Muscle layer of duodenum (tissue), 2 donors: ENCODE results near the gene ASCL3.
"Not testable (repeated sequence)": the region's sequence is repeated elsewhere in the genome, so short reads cannot be mapped to it uniquely, and the experiment has no call there.

ENCODE experiments used
- H3K27ac ChIP-seq: one replicate; pipeline ENCODE4 v1.7.0; 2013; ENCODE audit warnings: mild to moderate bottlenecking, low read length
- H3K27me3 ChIP-seq: one replicate; pipeline ENCODE4 v1.7.0; 2013; ENCODE audit warnings: low read depth, mild to moderate bottlenecking, control low read depth, low read length
- H3K36me3 ChIP-seq, 2 donors: one replicate each; pipeline ENCODE4 v1.7.0; 2013; ENCODE audit warnings: low read length in 2 of 2, control low read depth in 1 of 2, mild to moderate bottlenecking in 1 of 2; ENCODE audit not compliant: insufficient read depth in 2 of 2, control insufficient read depth in 1 of 2
- H3K4me1 ChIP-seq, 2 donors: one replicate each; pipeline ENCODE4 v1.7.0; 2013; ENCODE audit warnings: low read length in 2 of 2, mild to moderate bottlenecking in 2 of 2, control low read depth in 1 of 2, moderate library complexity in 1 of 2; ENCODE audit not compliant: insufficient read depth in 2 of 2, control insufficient read depth in 1 of 2
- H3K4me3 ChIP-seq, 2 donors: one replicate each; pipeline ENCODE4 v1.7.0; 2013; ENCODE audit warnings: low read length in 2 of 2, low read depth in 1 of 2, mild to moderate bottlenecking in 1 of 2
- H3K9me3 ChIP-seq, 2 donors: one replicate each; pipeline ENCODE4 v1.7.0; 2013; ENCODE audit warnings: low read length in 2 of 2, control low read depth in 1 of 2, mild to moderate bottlenecking in 1 of 2; ENCODE audit not compliant: control insufficient read depth in 1 of 2
- donor health status: healthy.

The ASCL3 gene

DNA sequence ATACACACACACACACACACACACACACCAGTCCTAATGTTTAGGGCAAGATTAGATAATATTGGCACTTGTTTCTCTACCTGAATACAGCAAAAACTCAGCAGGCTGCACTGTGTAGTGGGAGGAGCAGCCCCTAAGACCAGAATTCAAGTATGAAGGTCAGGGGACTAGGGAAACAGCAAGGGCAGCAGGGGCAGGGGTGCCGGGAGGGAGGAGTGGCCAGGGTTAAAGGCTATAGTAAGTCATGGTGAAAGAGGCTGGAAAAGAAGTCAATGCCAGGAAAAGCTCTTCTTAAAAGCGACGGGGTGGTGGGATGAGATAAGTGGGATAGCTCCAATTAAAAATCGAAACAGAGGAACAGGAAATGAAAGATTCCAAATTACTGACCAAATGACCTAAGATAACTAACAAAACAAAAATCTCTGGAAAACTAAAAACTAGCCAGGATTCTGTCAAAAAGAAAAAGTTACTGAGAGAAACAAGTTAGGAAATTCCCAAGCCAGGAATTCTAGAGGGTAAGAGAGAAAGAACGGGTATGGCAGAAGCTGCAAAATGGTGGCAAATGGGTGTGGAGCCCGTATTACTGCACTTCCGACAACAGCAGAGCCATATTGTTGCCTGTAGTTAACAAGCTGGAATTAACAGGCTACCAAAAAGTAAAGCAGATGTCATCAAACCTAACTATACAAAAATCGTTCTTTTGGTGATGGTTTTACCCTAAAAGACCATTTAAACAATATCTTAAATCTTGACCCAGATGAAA is 1.3 kb downstream of the ASCL3 start:
- no peaks in the 10 kb centered on the region for H3K36me3 ChIP-seq
- no peak overlapping the region for H3K27ac ChIP-seq
- H3K4me1 ChIP-seq = no peaks in the 10 kb centered on the region
- H3K27me3 ChIP-seq = no peaks in the 10 kb centered on the region
- H3K9me3 ChIP-seq = no peaks in the 10 kb centered on the region
- no peak overlapping the region for H3K4me3 ChIP-seq

DNA sequence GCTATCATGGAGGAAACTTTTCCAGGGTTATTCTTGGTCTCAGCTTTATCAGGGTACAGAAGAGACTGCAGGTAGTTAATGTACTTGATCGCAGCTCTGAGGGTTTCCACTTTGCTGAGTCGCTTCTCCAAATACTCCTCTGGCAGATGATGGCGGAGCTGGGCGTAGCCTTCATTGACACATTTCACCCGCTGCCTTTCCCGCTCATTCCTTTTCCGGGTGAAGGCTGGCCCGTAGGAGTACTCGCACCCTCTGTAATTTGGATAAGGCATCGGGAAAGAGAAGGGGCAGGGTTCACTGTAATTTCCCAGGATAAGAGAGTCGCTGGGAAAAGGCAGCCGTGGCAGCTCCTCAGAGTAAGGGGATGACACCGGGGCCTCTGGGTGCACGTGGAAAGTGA is 5.2 kb downstream of the ASCL3 start:
- Histone ChIP-seq H3K27ac (no peak overlapping the region), H3K4me1 (no peaks in the 10 kb centered on the region)

DNA sequence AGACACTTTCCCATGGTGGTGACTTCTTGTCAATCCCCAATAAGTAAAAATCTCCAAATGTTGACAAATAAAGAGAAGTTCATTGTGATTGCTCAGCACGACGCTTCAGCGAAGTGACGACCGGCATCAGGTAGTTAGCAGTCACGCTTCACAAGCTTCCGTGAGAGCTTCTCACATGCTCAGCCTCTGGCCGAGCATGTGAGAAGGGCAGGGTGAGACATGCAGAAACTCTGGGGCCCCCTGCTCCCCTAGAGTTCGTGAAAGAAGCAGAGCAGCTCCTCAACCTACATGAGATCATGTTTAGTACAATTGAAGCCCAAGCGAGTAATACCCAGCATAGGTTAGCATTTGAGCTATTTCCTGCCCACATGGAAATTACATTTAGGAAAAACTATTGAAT is 5.7 kb downstream of the ASCL3 start:
- H3K4me1 ChIP-seq = no peaks in the 10 kb centered on the region
- no peaks in the 10 kb centered on the region for H3K9me3 ChIP-seq
- no peak overlapping the region for H3K27ac ChIP-seq
- no peaks in the 10 kb centered on the region for H3K27me3 ChIP-seq
- no peak overlapping the region for H3K4me3 ChIP-seq
- H3K36me3 ChIP-seq = no peaks in the 10 kb centered on the region

More for the DNA sequence above, 5.2 kb downstream of the ASCL3 start:
- Histone ChIP-seq H3K36me3 (no peaks in the 10 kb centered on the region), H3K27me3 (no peaks in the 10 kb centered on the region), H3K4me3 (no peak overlapping the region), H3K9me3 (no peaks in the 10 kb centered on the region)

DNA sequence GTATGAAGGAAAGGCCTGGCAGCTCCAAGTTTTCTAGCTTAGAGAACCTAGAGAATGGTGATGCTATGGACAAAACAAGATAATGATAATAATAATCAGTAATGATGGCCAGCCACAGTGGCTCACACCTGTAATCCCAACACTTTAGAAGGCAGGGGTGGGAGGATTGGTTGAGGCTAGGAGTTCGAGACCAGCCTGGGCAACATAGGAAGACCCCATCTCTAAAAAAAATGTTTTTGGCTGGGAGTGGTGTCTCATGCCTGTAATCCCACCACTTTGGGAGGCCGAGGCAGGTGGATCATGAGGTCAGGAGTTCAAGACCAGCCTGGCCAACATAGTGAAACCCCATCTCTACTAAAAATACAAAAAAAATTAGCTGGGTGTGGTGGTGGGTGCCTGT is 7.0 kb downstream of the ASCL3 start:
- not testable (repeated sequence) for H3K4me1 ChIP-seq, H3K9me3 ChIP-seq, H3K36me3 ChIP-seq, H3K27me3 ChIP-seq, H3K4me3 ChIP-seq, H3K27ac ChIP-seq

DNA sequence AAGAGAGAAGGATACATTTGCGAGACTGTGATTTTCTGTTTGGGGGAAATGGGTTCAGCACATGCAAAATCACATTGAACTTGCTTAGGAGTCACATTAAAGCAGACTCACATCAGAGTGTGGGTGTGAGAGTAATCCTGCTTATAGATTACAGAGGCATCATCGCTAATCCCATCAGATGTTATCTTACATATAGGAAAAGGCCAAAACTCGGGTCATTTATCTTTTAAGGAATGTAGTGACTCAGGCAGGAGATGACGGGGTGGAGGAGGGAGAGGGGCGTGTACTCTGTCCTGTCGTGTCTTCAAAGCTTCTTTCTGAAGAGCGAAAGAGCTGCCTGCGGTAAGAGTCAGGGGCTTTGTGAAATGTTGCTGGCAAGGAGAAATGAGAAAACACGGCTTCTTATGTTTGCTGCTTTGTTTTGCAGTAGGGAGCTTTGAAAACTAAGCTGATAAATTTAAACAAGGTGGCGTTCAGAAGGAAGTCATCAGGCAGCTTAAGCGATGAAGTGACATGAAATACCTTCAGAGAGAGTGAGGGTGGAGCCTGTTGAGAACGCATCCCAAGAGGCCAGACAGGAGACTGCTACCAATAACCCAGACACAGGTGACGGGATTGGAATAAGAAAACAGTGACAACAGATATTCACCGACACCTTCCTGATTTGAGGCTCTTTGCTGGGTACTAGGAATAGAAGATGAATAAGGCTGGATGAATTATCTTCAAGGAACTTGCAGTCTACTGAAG is 7.9 kb downstream of the ASCL3 start:
- H3K27ac ChIP-seq = no peak overlapping the region
- no peak overlapping the region for H3K4me3 ChIP-seq
- H3K4me1 ChIP-seq = no peaks in the 10 kb centered on the region
- H3K27me3 ChIP-seq = no peaks in the 10 kb centered on the region
- H3K9me3 ChIP-seq = no peaks in the 10 kb centered on the region
- H3K36me3 ChIP-seq = no peaks in the 10 kb centered on the region

DNA sequence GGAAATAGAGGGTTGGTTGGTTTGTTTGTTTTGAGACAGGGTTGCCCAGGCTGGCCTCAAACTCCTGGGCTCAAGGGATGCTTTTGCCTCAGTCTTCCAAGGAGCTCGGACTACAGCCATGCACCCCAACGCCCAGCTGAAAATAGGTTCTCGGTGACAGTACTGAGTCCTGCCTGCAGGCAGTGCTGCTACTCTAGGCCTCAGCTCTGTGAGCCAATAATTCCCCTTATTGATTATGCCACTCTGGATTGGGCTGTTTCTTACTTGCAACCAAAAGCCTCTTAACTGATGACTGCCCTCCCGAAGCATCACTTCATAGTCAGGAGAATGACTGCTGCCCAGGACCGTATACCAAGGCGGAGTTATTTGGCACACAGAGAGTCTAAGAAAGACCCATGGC is 8.9 kb downstream of the ASCL3 start:
- Histone ChIP-seq H3K27ac (no peak overlapping the region), H3K27me3 (no peaks in the 10 kb centered on the region), H3K4me3 (no peak overlapping the region), H3K4me1 (no peaks in the 10 kb centered on the region), H3K9me3 (no peaks in the 10 kb centered on the region), H3K36me3 (no peaks in the 10 kb centered on the region)

DNA sequence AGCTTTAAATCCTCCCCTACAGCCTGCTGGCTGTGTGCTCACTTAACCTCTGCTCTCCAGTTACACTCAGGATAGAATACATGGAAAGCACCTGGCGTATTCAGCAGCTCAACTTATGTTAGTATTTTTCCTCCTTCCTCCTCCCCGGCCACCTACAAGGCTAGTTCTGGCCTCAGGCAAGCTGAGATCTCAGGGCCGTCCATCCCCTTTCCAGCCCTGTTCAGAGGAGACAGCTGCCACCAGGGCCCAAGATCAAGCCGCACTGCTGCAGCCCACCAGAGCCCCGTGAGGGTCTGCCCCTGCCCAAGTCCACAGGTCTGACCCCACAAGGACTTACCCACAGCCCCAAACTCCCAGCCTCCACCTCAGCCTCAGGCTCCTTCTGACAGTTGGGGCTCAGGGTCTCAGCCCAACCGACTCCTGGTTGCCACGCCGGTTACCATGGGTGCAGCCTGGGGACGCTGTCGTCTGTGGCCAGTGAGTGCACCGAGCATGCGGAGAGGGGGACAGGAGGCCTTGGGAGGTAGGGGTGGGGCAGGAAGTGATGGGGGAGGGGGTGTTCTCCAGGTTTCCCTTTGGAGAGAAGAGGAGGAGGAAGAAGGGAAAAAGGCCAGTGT is 10.1 kb downstream of the ASCL3 start, which contains the start of gene C11orf16:
TSS of gene C11orf16 (minus strand) at position 384 of the 617 bp plus-strand sequence. CDS start 639 bp downstream, outside the sequence.
- Histone ChIP-seq H3K4me3 (no peak within 1 kb of the TSS), H3K27me3 (no peaks in the 10 kb centered on the region), H3K4me1 (no peaks in the 10 kb centered on the region), H3K36me3 (no peaks in the 10 kb centered on the region), H3K27ac (no peak within 1 kb of the TSS), H3K9me3 (no peaks in the 10 kb centered on the region)

DNA sequence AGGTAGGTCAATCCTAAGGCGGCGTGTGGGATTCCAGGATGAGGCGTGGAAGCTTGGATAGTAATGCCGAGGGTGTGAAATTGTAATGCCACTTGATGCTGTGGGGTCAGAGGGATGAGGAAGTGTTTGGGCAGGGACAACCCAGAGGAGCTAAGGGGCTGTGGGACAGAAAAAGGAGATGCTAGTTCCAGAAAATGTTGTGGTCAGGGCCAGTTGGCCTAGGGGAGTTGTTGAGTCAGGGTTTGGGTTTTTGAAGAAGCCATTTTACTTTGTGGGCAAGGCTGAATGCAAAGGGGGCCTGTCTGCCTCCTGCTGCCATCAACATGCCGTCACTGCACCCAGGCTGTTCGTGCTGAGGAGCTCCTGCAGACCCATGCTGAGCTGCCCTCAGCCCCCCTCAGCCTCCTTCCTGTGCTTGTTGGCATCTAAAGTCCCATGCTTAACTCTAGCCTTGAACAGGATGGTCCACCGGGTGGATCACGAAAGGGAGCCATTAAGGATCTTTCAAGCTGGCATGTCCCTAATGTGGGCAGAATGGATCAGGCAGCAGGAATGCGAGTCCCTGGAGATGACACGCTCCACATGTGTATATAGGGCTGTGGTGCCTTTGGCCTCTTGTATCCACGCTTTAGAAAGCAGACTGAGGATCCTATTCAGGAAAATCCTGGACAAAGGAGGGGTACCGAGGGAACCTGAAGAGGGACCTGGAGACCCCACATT is 12.2 kb downstream of the ASCL3 start:
- H3K36me3 ChIP-seq = no peaks in the 10 kb centered on the region
- H3K4me1 ChIP-seq = no peaks in the 10 kb centered on the region
- H3K27ac ChIP-seq = no peak overlapping the region
- no peaks in the 10 kb centered on the region for H3K9me3 ChIP-seq
- H3K4me3 ChIP-seq = no peak overlapping the region
- H3K27me3 ChIP-seq = no peaks in the 10 kb centered on the region

DNA sequence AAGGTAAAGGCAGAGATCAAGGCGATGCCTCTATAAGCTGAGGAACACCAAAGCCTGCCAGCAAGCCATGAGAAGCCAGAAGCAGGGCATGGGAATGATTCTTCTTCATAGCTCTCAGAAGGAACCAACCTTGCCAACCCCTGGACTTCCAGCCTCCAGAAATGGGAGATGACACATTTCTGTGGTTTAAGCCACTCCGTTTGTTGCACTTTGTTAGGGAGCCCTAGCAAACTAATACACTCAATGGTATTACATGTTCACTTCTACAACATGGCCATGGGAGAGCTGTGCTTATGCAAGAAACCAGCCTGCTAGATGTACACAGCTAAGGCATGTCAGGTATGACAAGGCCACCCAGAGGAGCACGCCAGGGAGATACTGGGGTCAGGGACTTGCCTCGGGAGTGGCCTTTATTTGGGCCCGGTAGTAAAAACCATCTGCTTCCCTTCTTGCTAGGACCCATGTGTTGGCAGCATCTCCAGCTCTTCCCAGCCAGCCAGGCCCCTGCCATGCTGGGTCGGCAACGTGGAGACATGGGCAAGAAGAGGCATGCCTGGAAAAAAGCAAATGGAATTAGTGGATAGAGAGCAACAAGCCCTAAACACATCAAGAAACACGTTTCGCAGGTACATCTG is 13.7 kb downstream of the ASCL3 start:
- H3K9me3 ChIP-seq = no peaks in the 10 kb centered on the region
- no peak overlapping the region for H3K4me3 ChIP-seq
- H3K27ac ChIP-seq = no peak overlapping the region
- H3K4me1 ChIP-seq = no peaks in the 10 kb centered on the region
- no peaks in the 10 kb centered on the region for H3K36me3 ChIP-seq
- H3K27me3 ChIP-seq = no peaks in the 10 kb centered on the region

DNA sequence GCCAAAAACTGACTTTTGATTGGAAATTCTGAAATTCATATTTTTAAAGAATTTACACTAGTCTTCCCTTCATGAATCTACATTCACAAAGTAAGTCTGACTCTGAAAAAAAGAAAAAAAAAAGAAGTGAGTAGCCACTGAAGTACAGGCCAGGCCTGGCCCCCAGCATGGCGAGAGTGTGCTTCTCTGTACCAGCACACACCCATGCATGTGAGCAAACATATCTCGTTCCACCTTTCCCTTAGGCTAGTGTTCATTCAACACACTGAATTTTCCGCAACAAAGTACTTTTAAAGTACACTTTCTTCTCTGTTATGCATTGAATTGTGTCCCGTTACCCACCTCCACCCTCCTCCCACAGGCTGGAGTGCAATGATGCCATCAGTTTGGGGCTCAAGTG is 14.6 kb downstream of the ASCL3 start:
- no peak overlapping the region for H3K27ac ChIP-seq
- no peaks in the 10 kb centered on the region for H3K27me3 ChIP-seq
- H3K36me3 ChIP-seq = peaks cover 0 to 2% of the 10 kb centered on the region in 2 donors
- H3K9me3 ChIP-seq = no peaks in the 10 kb centered on the region
- H3K4me1 ChIP-seq = no peaks in the 10 kb centered on the region
- no peak overlapping the region for H3K4me3 ChIP-seq

DNA sequence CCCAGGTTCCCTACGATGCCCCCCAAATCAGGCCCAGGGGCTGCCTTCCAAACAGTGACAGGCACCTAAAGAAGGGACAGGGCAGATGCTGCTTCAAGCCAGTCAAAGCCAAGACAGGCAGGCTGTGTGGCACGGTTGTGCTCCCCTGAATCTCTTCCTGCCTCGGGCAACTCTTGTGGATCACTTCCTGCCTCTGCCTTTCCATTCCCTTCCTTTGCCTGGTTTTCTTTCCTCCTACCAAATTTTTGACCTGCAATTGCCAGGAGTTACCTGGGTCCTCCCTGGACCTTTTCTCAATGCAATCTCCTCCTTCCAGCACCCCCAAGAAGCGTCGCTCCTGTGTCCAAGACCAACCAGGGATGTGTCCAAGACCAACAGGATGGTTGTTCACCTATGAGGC is 15.6 kb downstream of the ASCL3 start:
- no peaks in the 10 kb centered on the region for H3K27me3 ChIP-seq
- H3K27ac ChIP-seq = no peak overlapping the region
- no peaks in the 10 kb centered on the region for H3K4me1 ChIP-seq
- H3K4me3 ChIP-seq = no peak overlapping the region
- no peaks in the 10 kb centered on the region for H3K9me3 ChIP-seq
- peaks cover 3 to 12% of the 10 kb centered on the region in 2 donors for H3K36me3 ChIP-seq
